H9 (cell line): ENCODE results near the gene NFXL1. TPM values are rescaled to one million over a fixed set of nuclear protein-coding genes. Genes with fewer than 3 reads are reported as not detected.

ENCODE experiments used
- DNase-seq: peaks from one replicate; pipeline ENCODE4 v3.0.0-alpha.2; 2017
- H2AFZ ChIP-seq: one replicate; pipeline ENCODE4 v1.6.1; 2013; ENCODE audit warnings: mild to moderate bottlenecking, low read length, control low read depth, moderate library complexity
- H2AK5ac ChIP-seq: 2 replicates; pipeline ENCODE4 v1.6.1; 2013; ENCODE audit warnings: low read length, control low read depth, mixed read lengths; ENCODE audit not compliant: insufficient read length
- H2BK120ac ChIP-seq: one replicate; pipeline ENCODE4 v1.6.1; 2013; ENCODE audit warnings: low read depth, mild to moderate bottlenecking, low read length, control low read depth, inconsistent platforms; ENCODE audit not compliant: poor library complexity, severe bottlenecking
- H2BK12ac ChIP-seq: 2 replicates; pipeline ENCODE4 v1.6.1; 2013; ENCODE audit warnings: low read length, control low read depth, mixed read lengths, low read depth; ENCODE audit not compliant: insufficient read length
- H2BK15ac ChIP-seq: 2 replicates; pipeline ENCODE4 v1.6.1; 2013; ENCODE audit warnings: low read depth, low read length, control low read depth
- H2BK20ac ChIP-seq: one replicate; pipeline ENCODE4 v1.6.1; 2013; ENCODE audit warnings: low read depth, mild to moderate bottlenecking, low read length, control low read depth, inconsistent platforms; ENCODE audit not compliant: poor library complexity, severe bottlenecking
- H2BK5ac ChIP-seq: 2 replicates; pipeline ENCODE4 v1.6.1; 2013; ENCODE audit warnings: low read length, control low read depth, mixed read lengths; ENCODE audit not compliant: insufficient read length
- H3K14ac ChIP-seq: 2 replicates; pipeline ENCODE4 v1.6.1; 2013; ENCODE audit warnings: low read length, control low read depth; ENCODE audit not compliant: insufficient read depth
- H3K18ac ChIP-seq: 2 replicates; pipeline ENCODE4 v1.6.1; 2013; ENCODE audit warnings: low read depth, mild to moderate bottlenecking, mixed read lengths, low read length, control low read depth; ENCODE audit not compliant: insufficient read length
- H3K23ac ChIP-seq: 2 replicates; pipeline ENCODE4 v1.6.1; 2013; ENCODE audit warnings: low read length, control low read depth, mixed read lengths, low read depth; ENCODE audit not compliant: insufficient read length
- H3K23me2 ChIP-seq: 2 replicates; pipeline ENCODE4 v1.6.1; 2013; ENCODE audit warnings: low read depth, mild to moderate bottlenecking, mixed read lengths, low read length, control low read depth; ENCODE audit not compliant: insufficient read length, poor library complexity, severe bottlenecking
- H3K27ac ChIP-seq: 2 replicates; pipeline ENCODE4 v1.5.1; 2013; ENCODE audit warnings: low read length, control low read depth, mixed read lengths, low read depth; ENCODE audit not compliant: insufficient read length
- H3K27me3 ChIP-seq: 2 replicates; pipeline ENCODE4 v1.6.1; 2013; ENCODE audit warnings: low read length, control low read depth, inconsistent platforms; ENCODE audit not compliant: insufficient read depth
- H3K4ac ChIP-seq: 2 replicates; pipeline ENCODE4 v1.6.1; 2013; ENCODE audit warnings: low read depth, mild to moderate bottlenecking, control low read depth, inconsistent platforms, low read length, moderate library complexity
- H3K4me1 ChIP-seq: 2 replicates; pipeline ENCODE4 v1.6.1; 2013; ENCODE audit warnings: low read length, control low read depth, inconsistent platforms; ENCODE audit not compliant: insufficient read depth
- H3K4me2 ChIP-seq: 2 replicates; pipeline ENCODE4 v1.6.1; 2013; ENCODE audit warnings: low read length, control low read depth, mixed read lengths; ENCODE audit not compliant: insufficient read length, insufficient read depth
- H3K56ac ChIP-seq: 2 replicates; pipeline ENCODE4 v1.6.1; 2013; ENCODE audit warnings: low read depth, mild to moderate bottlenecking, mixed read lengths, low read length, control low read depth; ENCODE audit not compliant: insufficient read length
- H3K79me1 ChIP-seq: 2 replicates; pipeline ENCODE4 v1.6.1; 2013; ENCODE audit warnings: low read depth, mild to moderate bottlenecking, moderate library complexity, low read length, control low read depth, inconsistent platforms; ENCODE audit not compliant: insufficient read depth, poor library complexity, severe bottlenecking
- H3K79me2 ChIP-seq: 2 replicates; pipeline ENCODE4 v1.6.1; 2013; ENCODE audit warnings: low read length, control low read depth, inconsistent platforms; ENCODE audit not compliant: insufficient read depth
- H3K9ac ChIP-seq: 2 replicates; pipeline ENCODE4 v1.6.1; 2013; ENCODE audit warnings: low read length, control low read depth, mixed read lengths; ENCODE audit not compliant: insufficient read length; ENCODE audit errors: extremely low read depth
- H3K9me3 ChIP-seq: one replicate; pipeline ENCODE4 v1.6.1; 2013; ENCODE audit warnings: low read depth, low read length, inconsistent platforms; ENCODE audit not compliant: control insufficient read depth
- H3T11ph ChIP-seq: one replicate; pipeline ENCODE4 v1.6.1; 2013; ENCODE audit warnings: mild to moderate bottlenecking, low read length, control low read depth, inconsistent platforms
- H4K20me1 ChIP-seq: one replicate; pipeline ENCODE4 v1.6.1; 2013; ENCODE audit not compliant: control insufficient read depth, insufficient read length, insufficient read depth
- H4K5ac ChIP-seq: 2 replicates; pipeline ENCODE4 v1.6.1; 2013; ENCODE audit warnings: low read depth, mild to moderate bottlenecking, mixed read lengths, low read length, control low read depth; ENCODE audit not compliant: insufficient read length
- H4K8ac ChIP-seq: replicated peaks from 2 replicates; pipeline ENCODE4 v1.6.1; 2013; ENCODE audit warnings: low read length, control low read depth, mixed read lengths, low read depth; ENCODE audit not compliant: insufficient read length
- H4K91ac ChIP-seq: 2 replicates; pipeline ENCODE4 v1.6.1; 2013; ENCODE audit warnings: low read depth, mild to moderate bottlenecking, moderate library complexity, mixed read lengths, low read length, control low read depth; ENCODE audit not compliant: insufficient read length
- H3K27ac Mint-ChIP-seq, 3 experiments: 2 replicates in 2 of 3; 3 replicates in 1 of 3; pipeline ENCODE4 v1.8.0; 2020 to 2021; ENCODE audit warnings: mixed read lengths in 3 of 3, mild to moderate bottlenecking in 1 of 3, moderate library complexity in 1 of 3
- H3K27me3 Mint-ChIP-seq: 2 replicates; pipeline ENCODE4 v1.8.0; 2021; ENCODE audit warnings: low read depth, mild to moderate bottlenecking, moderate library complexity, mixed read lengths
- H3K36me3 Mint-ChIP-seq, 3 experiments: 2 replicates in 2 of 3; 3 replicates in 1 of 3; pipeline ENCODE4 v1.8.0; 2020 to 2021; ENCODE audit warnings: low read depth in 3 of 3, mixed read lengths in 3 of 3; ENCODE audit not compliant: insufficient read depth in 1 of 3
- H3K4me1 Mint-ChIP-seq, 2 experiments: 2 replicates each; pipeline ENCODE4 v1.8.0; 2020; ENCODE audit warnings: mixed read lengths in 2 of 2
- H3K4me3 Mint-ChIP-seq, 2 experiments: 2 replicates in 1 of 2; 3 replicates in 1 of 2; pipeline ENCODE4 v1.8.0; 2020 to 2021; ENCODE audit warnings: mild to moderate bottlenecking in 2 of 2, mixed read lengths in 2 of 2, moderate library complexity in 1 of 2
- H3K9me3 Mint-ChIP-seq, 2 experiments: 2 replicates in 1 of 2; 3 replicates in 1 of 2; pipeline ENCODE4 v1.8.0; 2020; ENCODE audit warnings: mild to moderate bottlenecking in 2 of 2, mixed read lengths in 2 of 2, moderate library complexity in 1 of 2
- CTCF ChIP-seq: fragments of 200-600 bp; sonication (generic); conservative IDR thresholded peaks from 3 replicates; pipeline ENCODE4 v1.8.0; 2021; ENCODE audit warnings: antibody characterized with exemption, mild to moderate bottlenecking
- WGBS: extraction: QIAGEN DNeasy Blood & Tissue Kit; methylation state at CpG from one replicate; pipeline ENCODE4 v1.1.7; 2013; ENCODE audit warnings: missing lambda C conversion rate, low lambda C conversion rate, mixed read lengths; ENCODE audit not compliant: insufficient read length; ENCODE audit errors: extremely low coverage; 5-methylcytosine and 5-hydroxymethylcytosine counted together
- total RNA-seq: library from RNA; stranded (reverse); gene quantifications from 2 replicates; pipeline ENCODE4 v1.2.1, GENCODE V29; 2021

Gene NFXL1
- total RNA-seq, 1 experiment from 2014 or later: 33.8 TPM

GRCh38 chr4:47819178-47819577, 95.2 kb downstream of the NFXL1 start:
- no peak overlapping the region for H3K27ac Mint-ChIP-seq
- no CpG with 5 or more reads among the region's 1 CpG for WGBS
- Histone ChIP-seq H4K20me1 (no peaks in the 10 kb centered on the region), H3K79me2 (no peaks in the 10 kb centered on the region), H2AK5ac (no peak overlapping the region), H2BK12ac (no peak overlapping the region), H3K23ac (no peak overlapping the region), H3K79me1 (no peaks in the 10 kb centered on the region), H3K9me3 (no peaks in the 10 kb centered on the region), H4K5ac (no peak overlapping the region), H4K91ac (no peak overlapping the region), H2BK120ac (no peak overlapping the region), H2BK5ac (no peak overlapping the region), H3K56ac (no peak overlapping the region), H2BK15ac (no peak overlapping the region), H2AFZ (no peak overlapping the region), H3K23me2 (no peaks in the 10 kb centered on the region), H3K4ac (no peak overlapping the region), H3K9ac (no peak overlapping the region), H3K18ac (no peak overlapping the region), H3K14ac (no peak overlapping the region), H4K8ac (no peak overlapping the region), H3T11ph (no peak overlapping the region), H3K27ac (no peak overlapping the region), H3K27me3 (no peaks in the 10 kb centered on the region), H2BK20ac (no peak overlapping the region), H3K4me1 (no peaks in the 10 kb centered on the region), H3K4me2 (no peak overlapping the region)
- no peak overlapping the region for H3K4me3 Mint-ChIP-seq
- H3K9me3 Mint-ChIP-seq: no peaks in the 10 kb centered on the region
- H3K27me3 Mint-ChIP-seq: no peaks in the 10 kb centered on the region; the same call in 1 of the 2 replicates
- H3K4me1 Mint-ChIP-seq: peaks cover 3 to 5% of the 10 kb centered on the region in 2 experiments; a peak in 2 of 4 replicates
- no peak for DNase-seq
- no peaks in the 10 kb centered on the region for H3K36me3 Mint-ChIP-seq
- no peak for TF ChIP-seq CTCF
